Stimulated activated naive B cell treated with anti-CD40 and anti-IgM and Interleukin-4, amounts not matched to agents 10 μg/mL and 1 μg/mL and 100 μg/mL, for 72 hours (primary cell): ENCODE results near the gene FERD3L.

Experiments
- ATAC-seq, 2 donors: fragments of 150-1000 bp; cut with Tn5 transposase; replicated peaks; 2 replicates each; pipeline ENCODE4 v1.10.0; 2021; ENCODE audit warnings: moderate library complexity in 1 of 2
- DNase-seq: peaks from one replicate; pipeline ENCODE4 v3.0.0; 2021
- H3K27ac Mint-ChIP-seq: one replicate; pipeline ENCODE4 v1.8.0; 2022; ENCODE audit warnings: mild to moderate bottlenecking, mixed read lengths
- H3K27me3 Mint-ChIP-seq, 2 donors: one replicate each; pipeline ENCODE4 v1.8.0; 2022; ENCODE audit warnings: mixed read lengths in 2 of 2
- H3K36me3 Mint-ChIP-seq, 2 donors: one replicate each; pipeline ENCODE4 v1.8.0; 2022; ENCODE audit warnings: mixed read lengths in 2 of 2, mild to moderate bottlenecking in 1 of 2
- H3K4me1 Mint-ChIP-seq, 2 donors: one replicate each; pipeline ENCODE4 v1.8.0; 2022; ENCODE audit warnings: mixed read lengths in 2 of 2, mild to moderate bottlenecking in 1 of 2
- H3K4me3 Mint-ChIP-seq, 2 donors: one replicate each; pipeline ENCODE4 v1.8.0; 2022; ENCODE audit warnings: mild to moderate bottlenecking in 2 of 2, mixed read lengths in 2 of 2, moderate library complexity in 1 of 2
- H3K9me3 Mint-ChIP-seq, 2 donors: one replicate each; pipeline ENCODE4 v1.8.0; 2022; ENCODE audit warnings: mixed read lengths in 2 of 2, mild to moderate bottlenecking in 1 of 2

Gene FERD3L

DNA sequence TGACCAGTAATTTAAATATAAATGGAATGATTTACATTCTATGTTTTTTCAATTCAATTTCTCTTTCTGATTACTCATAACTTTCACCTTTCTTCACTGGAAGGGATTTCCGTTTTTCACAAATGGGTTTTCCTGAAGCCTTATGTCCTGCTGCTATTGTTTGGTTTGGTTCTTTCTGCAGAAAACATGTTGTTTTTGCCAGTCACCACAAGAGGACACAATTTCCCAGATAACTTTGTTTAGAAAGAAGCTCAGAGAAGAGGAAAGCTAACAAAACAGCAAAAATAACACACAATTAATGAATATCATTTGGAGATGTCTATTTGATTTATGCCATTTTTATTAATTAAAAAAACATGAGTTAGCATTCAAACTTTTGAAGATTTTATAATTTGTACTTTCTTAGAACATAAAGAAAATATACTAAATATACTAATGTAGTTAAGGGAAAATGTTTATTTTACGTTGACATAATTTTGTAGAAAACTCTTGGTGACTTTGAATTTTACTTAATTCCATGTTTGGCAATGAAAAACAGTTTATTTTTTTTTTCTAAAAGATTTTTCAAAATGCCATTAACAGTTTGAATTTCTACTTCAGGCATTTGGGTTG lies 23.1 kb downstream of the FERD3L start:
- Mint-ChIP-seq H3K36me3 (no peaks in the 10 kb centered on the region), H3K9me3 (no peaks in the 10 kb centered on the region), H3K4me1 (peaks cover 4 to 5% of the 10 kb centered on the region in 2 donors), H3K4me3 (no peak overlapping the region), H3K27me3 (peaks cover 52 to 70% of the 10 kb centered on the region in 2 donors), H3K27ac (no peak overlapping the region)
- DNase-seq (no peak), ATAC-seq (no peak)

DNA sequence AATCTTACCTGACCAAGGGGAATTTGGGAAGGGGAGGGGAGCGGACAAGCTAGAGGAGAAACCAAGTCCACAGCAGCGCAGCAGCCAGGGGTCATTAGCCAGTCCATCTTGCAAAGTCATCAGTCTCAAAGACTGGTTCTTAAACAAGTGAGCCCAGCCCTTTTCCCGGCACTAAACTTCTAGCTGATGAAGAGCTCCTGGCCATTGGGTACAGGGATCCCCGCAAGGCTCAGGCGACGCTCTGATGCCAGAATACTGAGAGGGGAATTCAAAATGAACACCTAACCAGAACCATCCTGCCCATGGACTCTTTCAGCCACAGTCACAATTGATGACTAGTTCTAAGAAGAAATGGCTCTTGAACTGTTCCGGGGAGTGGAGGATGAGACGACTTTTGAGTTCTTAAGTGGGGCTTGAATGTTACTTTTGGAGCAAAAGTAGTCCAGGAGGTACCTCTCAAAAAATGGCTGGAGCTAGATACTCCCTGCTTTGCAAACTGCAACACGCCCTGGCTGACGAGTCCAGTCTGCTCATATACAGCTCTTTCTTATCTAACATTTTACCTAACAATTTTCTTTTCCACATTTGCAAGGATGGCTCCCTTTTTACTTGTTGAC lies 25.2 kb downstream of the FERD3L start:
- Mint-ChIP-seq H3K27me3 (peaks cover 56 to 72% of the 10 kb centered on the region in 2 donors), H3K36me3 (no peaks in the 10 kb centered on the region), H3K4me3 (no peak overlapping the region), H3K9me3 (no peaks in the 10 kb centered on the region), H3K27ac (no peak overlapping the region), H3K4me1 (peaks cover 7 to 15% of the 10 kb centered on the region in 2 donors)
- DNase-seq (no peak), ATAC-seq (no peak)

GRCh38 chr7:19119372-19119771 lies 25.8 kb downstream of the FERD3L start:
- peaks cover 57 to 72% of the 10 kb centered on the region in 2 donors for H3K27me3 Mint-ChIP-seq
- no peaks in the 10 kb centered on the region for H3K9me3 Mint-ChIP-seq
- ATAC-seq (no peak), DNase-seq (no peak)
- no peak overlapping the region for H3K4me3 Mint-ChIP-seq
- no peaks in the 10 kb centered on the region for H3K36me3 Mint-ChIP-seq
- H3K4me1 Mint-ChIP-seq: peaks cover 7 to 15% of the 10 kb centered on the region in 2 donors
- H3K27ac Mint-ChIP-seq: no peak overlapping the region

DNA sequence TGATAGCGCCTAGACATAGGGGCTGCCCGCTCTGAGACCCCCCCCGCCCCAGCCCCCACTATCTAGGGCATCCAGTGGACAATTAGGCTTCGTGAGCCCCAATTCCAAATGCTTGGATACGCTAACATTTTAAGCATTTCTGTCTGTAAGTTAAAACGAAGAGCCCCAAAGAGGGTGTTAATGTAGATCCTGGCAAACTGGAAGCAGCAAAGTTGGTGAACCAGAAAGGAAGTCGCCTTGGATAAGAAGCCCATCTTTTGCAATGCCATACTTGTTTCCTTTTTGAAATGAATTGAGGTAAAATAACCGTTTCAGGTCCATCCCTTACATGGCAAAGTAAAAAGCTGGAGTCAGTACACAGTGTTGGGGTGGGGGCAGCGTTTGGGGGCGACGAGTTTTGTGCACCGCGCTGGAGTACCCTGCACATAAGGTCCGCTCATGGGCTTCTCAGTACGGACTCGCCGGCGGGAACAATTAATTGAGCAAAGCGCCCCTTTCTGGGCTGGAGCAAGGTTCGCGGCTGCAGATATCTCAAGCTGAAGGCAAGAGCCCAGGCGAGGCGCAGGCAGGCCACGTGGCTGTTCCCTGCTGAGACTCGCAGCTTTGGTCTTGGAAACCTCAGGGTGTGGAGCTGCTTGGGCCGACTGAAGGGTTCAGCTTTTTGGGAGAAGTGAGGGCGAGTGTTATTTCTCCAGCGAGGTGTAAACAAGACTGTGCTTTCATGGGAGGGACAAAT lies 26.4 kb downstream of the FERD3L start:
- no peaks in the 10 kb centered on the region for H3K9me3 Mint-ChIP-seq
- H3K4me3 Mint-ChIP-seq: no peak overlapping the region
- DNase-seq: no peak
- H3K27ac Mint-ChIP-seq: no peak overlapping the region
- ATAC-seq: no peak
- peaks cover 7 to 15% of the 10 kb centered on the region in 2 donors for H3K4me1 Mint-ChIP-seq
- peaks cover 56 to 72% of the 10 kb centered on the region in 2 donors for H3K27me3 Mint-ChIP-seq
- H3K36me3 Mint-ChIP-seq: no peaks in the 10 kb centered on the region

- Mint-ChIP-seq H3K4me3 (peak overlapping the region; percentile 73 to 77), H3K4me1 (peaks cover 7 to 15% of the 10 kb centered on the region in 2 donors), H3K36me3 (no peaks in the 10 kb centered on the region), H3K27me3 (peaks cover 51 to 72% of the 10 kb centered on the region in 2 donors), H3K9me3 (no peaks in the 10 kb centered on the region), H3K27ac (no peak overlapping the region)
- peak; percentile 21 to 52 for ATAC-seq
- DNase-seq: no peak
Observed at GRCh38 chr7:19117870-19118608, 27.2 kb downstream of the FERD3L start.

- ATAC-seq (peak; percentile 49 to 55), DNase-seq (no peak)
- H3K27me3 Mint-ChIP-seq: peaks cover 53 to 74% of the 10 kb centered on the region in 2 donors
- no peaks in the 10 kb centered on the region for H3K36me3 Mint-ChIP-seq
- H3K27ac Mint-ChIP-seq: no peak within 1 kb of the TSS
- no peaks in the 10 kb centered on the region for H3K9me3 Mint-ChIP-seq
- peak within 1 kb of the TSS; percentile 80 to 81 for H3K4me3 Mint-ChIP-seq
- H3K4me1 Mint-ChIP-seq: peaks cover 7 to 20% of the 10 kb centered on the region in 2 donors
Observed at GRCh38 chr7:19117091-19117869, 27.9 kb downstream of the FERD3L start, which contains the start of gene TWIST1. Gene TWIST1 (minus strand): TSS chr7:19117636. CDS start chr7:19117321, 315 bp downstream.

DNA sequence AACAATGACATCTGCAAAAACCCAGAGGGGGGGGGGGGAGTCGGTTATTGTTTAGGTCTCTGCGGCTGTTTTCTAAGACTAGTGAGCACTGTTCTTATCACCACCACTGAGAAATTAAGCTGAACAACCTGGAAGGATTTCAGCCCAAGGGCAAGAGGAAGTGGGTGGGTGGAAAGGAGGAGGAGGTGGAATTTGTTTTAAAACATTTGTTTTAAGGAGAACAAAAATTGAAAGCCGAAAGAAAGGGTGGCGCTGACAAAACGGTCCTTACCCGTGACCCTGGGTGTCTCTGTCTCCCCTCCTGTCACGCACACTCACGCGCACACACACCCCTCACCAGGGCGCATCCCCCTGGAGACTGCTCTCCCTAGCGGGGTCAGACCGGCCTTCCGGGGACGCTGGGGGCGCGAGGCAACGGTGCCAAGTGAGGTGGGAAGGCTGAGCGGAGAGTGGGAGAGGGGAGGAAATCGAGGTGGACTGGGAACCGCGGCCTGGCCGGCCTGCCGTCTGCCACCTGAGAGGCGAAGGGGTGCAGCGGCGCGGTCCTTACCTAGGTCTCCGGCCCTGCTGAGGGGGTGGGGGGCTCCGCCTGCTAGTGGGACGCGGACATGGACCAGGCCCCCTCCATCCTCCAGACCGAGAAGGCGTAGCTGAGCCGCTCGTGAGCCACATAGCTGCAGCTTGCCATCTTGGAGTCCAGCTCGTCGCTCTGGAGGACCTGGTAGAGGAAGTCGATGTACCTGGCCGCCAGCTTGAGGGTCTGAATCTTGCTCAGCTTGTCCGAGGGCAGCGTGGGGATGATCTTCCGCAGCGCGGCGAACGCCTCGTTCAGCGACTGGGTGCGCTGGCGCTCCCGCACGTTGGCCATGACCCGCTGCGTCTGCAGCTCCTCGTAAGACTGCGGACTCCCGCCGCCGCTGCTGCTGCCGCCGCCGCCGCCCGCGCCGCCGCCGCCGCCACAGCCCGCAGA lies 28.8 kb downstream of the FERD3L start:
- DNase-seq: no peak
- H3K4me3 Mint-ChIP-seq: peak overlapping the region; percentile 80 to 81
- H3K27me3 Mint-ChIP-seq: peaks cover 56 to 75% of the 10 kb centered on the region in 2 donors
- ATAC-seq: peak; percentile 23 to 27
- peaks cover 10 to 28% of the 10 kb centered on the region in 2 donors for H3K4me1 Mint-ChIP-seq
- no peaks in the 10 kb centered on the region for H3K9me3 Mint-ChIP-seq
- H3K36me3 Mint-ChIP-seq: no peaks in the 10 kb centered on the region
- no peak overlapping the region for H3K27ac Mint-ChIP-seq

GRCh38 chr7:19114551-19114855 lies 30.7 kb downstream of the FERD3L start:
- DNase-seq (no peak), ATAC-seq (no peak)
- peaks cover 60 to 75% of the 10 kb centered on the region in 2 donors for H3K27me3 Mint-ChIP-seq
- H3K36me3 Mint-ChIP-seq: no peaks in the 10 kb centered on the region
- H3K27ac Mint-ChIP-seq: no peak overlapping the region
- no peak overlapping the region for H3K4me3 Mint-ChIP-seq
- H3K9me3 Mint-ChIP-seq: no peaks in the 10 kb centered on the region
- H3K4me1 Mint-ChIP-seq: peaks cover 10 to 34% of the 10 kb centered on the region in 2 donors

DNA sequence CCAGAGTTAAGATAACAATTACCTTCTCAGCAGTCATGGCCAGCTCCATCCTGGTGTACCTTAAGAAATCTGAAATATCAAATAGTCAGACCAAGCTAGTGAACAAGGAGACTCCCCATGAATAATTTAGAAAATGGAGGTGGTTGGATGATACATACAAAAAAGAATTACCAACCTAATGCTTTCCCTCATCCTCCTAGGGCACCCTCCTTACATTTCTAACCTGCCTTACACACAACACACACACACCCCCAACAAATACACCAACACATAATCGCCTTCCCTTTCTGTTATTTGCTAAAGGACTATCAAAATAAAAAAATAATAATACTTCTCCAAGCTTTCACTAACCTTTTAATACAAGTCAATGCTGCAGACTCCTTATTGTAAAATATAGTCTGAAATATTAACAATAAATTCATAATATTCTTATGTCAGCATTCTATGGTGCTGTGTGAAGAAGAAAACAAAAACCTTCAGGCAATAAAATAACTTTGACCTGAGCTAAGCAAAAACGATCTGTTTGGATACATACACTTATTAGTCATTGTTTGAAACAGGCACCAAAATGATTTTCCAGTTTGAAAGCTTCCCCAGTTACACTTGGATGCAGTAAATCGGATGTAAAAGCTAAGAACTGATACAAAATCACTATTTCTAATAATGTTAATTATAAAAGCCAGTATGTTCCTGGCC lies 31.2 kb downstream of the FERD3L start:
- Mint-ChIP-seq H3K27ac (no peak overlapping the region), H3K4me3 (no peak overlapping the region)
- no peak for DNase-seq

DNA sequence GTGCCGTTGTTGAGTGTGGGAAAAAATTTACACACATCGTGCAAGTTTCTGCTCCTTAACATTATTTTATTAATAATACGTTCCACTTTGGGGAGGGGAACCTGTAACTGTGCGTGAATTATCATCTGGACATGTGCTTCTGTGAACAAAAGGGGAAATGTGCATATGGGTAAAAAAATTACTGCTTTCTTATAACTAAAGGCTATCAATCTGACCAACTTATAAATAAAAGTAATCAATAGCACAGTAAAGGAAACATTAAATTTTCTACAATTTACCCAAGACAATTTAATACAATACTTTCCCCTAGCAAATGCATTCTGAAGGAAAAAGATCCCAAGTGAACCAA lies 32.2 kb downstream of the FERD3L start:
- Mint-ChIP-seq H3K36me3 (no peaks in the 10 kb centered on the region), H3K27ac (no peak overlapping the region), H3K4me3 (no peak overlapping the region), H3K9me3 (peaks cover 0 to 2% of the 10 kb centered on the region in 2 donors), H3K4me1 (peaks cover 11 to 34% of the 10 kb centered on the region in 2 donors), H3K27me3 (peaks cover 66 to 77% of the 10 kb centered on the region in 2 donors)
- ATAC-seq (no peak), DNase-seq (no peak)

More for the DNA sequence above, 31.2 kb downstream of the FERD3L start:
- Mint-ChIP-seq H3K9me3 (peaks cover 0 to under 1% of the 10 kb centered on the region in 2 donors), H3K36me3 (no peaks in the 10 kb centered on the region), H3K27me3 (peaks cover 63 to 77% of the 10 kb centered on the region in 2 donors), H3K4me1 (peaks cover 9 to 31% of the 10 kb centered on the region in 2 donors)
- ATAC-seq: no peak

GRCh38 chr7:19112274-19113001 lies 32.8 kb downstream of the FERD3L start:
- DNase-seq: no peak
- Mint-ChIP-seq H3K4me3 (peak overlapping the region; percentile 41 to 58), H3K36me3 (no peaks in the 10 kb centered on the region), H3K4me1 (peaks cover 16 to 39% of the 10 kb centered on the region in 2 donors), H3K9me3 (peaks cover 0 to 2% of the 10 kb centered on the region in 2 donors), H3K27me3 (peaks cover 72 to 81% of the 10 kb centered on the region in 2 donors), H3K27ac (no peak overlapping the region)
- ATAC-seq: no peak
